Mucosa of descending colon (tissue), 3 donors: ENCODE data around the gene CFLAR. TPM values are rescaled to one million over a fixed set of nuclear protein-coding genes. Genes with fewer than 3 reads are reported as not detected.

Experiments
- ATAC-seq: fragments of 200-7000 bp; cut with Tn5 transposase; one replicate; pipeline ENCODE4 v1.9.1; 2020; ENCODE audit warnings: mild to moderate bottlenecking, moderate library complexity
- DNase-seq, 3 donors: peaks; one replicate each; pipeline ENCODE4 v3.0.0-alpha.2; 2020
- H3K36me3 ChIP-seq: fragments of 200-600 bp; one replicate; pipeline ENCODE4 v1.8.0; 2021; ENCODE audit warnings: low read depth, mild to moderate bottlenecking
- H3K4me1 ChIP-seq: fragments of 200-600 bp; one replicate; pipeline ENCODE4 v1.8.0; 2021; ENCODE audit warnings: low read depth, mild to moderate bottlenecking
- H3K4me3 ChIP-seq: fragments of 200-600 bp; one replicate; pipeline ENCODE4 v1.8.0; 2021; ENCODE audit warnings: mild to moderate bottlenecking
- H3K9me3 ChIP-seq: fragments of 200-600 bp; one replicate; pipeline ENCODE4 v1.8.0; 2021; ENCODE audit warnings: mild to moderate bottlenecking
- intact Hi-C, 2 donors: fragments of 100-400 bp; cut with DNase I in 1 of 2; cut with micrococcal nuclease in 1 of 2; formaldehyde crosslinking; loops; one replicate each; pipeline versions ENCODE4 v1.11.0 to v1.11.1; 2022; cut with DNase I, micrococcal nuclease
- total RNA-seq, 3 donors: library from RNA; stranded (reverse); fragmentation: NEBNext Ultra II Directional in 2 of 3; extraction: Animal tissue kit (Norgen Biotek cat#: 25700) in 2 of 3; gene quantifications; one replicate each; pipeline versions ENCODE4 v1.2.1 to v1.2.4, GENCODE V29; 2021 to 2023
- TF ChIP-seq, protein P1 (sequence below): fragments of 200-600 bp; IDR thresholded peaks from one replicate; pipeline ENCODE4 v1.8.0; 2022; ENCODE audit warnings: antibody characterized with exemption, mild to moderate bottlenecking
- donor health status: DM: no; HTN: no; CAD: no; lungs with moderate emphysema.
- donor health status: DM: no; HTN: no; CAD: no.
- donor health status: DM: no; HTN: yes; CAD: no.

CFLAR gene
- total RNA-seq, 3 donors from 2014 or later = 161 to 171 (median 166) TPM

GRCh38 chr2:201215963-201216362 is 100.0 kb downstream of the CFLAR start:
- TF ChIP-seq, protein P1, sequence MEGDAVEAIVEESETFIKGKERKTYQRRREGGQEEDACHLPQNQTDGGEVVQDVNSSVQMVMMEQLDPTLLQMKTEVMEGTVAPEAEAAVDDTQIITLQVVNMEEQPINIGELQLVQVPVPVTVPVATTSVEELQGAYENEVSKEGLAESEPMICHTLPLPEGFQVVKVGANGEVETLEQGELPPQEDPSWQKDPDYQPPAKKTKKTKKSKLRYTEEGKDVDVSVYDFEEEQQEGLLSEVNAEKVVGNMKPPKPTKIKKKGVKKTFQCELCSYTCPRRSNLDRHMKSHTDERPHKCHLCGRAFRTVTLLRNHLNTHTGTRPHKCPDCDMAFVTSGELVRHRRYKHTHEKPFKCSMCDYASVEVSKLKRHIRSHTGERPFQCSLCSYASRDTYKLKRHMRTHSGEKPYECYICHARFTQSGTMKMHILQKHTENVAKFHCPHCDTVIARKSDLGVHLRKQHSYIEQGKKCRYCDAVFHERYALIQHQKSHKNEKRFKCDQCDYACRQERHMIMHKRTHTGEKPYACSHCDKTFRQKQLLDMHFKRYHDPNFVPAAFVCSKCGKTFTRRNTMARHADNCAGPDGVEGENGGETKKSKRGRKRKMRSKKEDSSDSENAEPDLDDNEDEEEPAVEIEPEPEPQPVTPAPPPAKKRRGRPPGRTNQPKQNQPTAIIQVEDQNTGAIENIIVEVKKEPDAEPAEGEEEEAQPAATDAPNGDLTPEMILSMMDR = no peak
- no peak overlapping the region for H3K4me3 ChIP-seq
- H3K36me3 ChIP-seq = no peaks in the 10 kb centered on the region
- H3K4me1 ChIP-seq = peaks cover 8% of the 10 kb centered on the region
- ATAC-seq = no peak
- no peak for DNase-seq
- intact Hi-C loops = no loop called here
- no peaks in the 10 kb centered on the region for H3K9me3 ChIP-seq

DNA sequence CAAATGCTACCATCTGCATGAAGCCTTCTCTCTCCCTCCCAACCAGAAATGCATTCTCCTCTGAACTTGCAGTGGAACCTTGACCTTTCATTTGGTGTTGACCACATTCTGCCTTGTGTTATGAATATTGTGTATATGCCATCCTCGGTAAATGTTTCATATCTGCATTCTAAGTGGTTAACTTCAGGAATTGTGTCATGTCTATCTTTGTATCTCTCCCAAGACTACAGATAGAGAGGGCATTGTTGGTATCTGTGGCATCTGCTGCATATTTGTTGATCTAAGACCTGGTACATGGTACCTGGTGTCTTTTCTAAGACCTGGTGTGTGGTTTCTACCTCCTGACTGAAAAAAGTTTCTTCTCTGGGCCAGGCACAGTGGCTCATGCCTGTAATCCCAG is 101.0 kb downstream of the CFLAR start:
- no peaks in the 10 kb centered on the region for H3K36me3 ChIP-seq
- TF ChIP-seq, protein P1 = no peak
- DNase-seq (no peak), ATAC-seq (no peak)
- no peak overlapping the region for H3K4me3 ChIP-seq
- peaks cover 9% of the 10 kb centered on the region for H3K4me1 ChIP-seq
- intact Hi-C loops = no loop called here
- H3K9me3 ChIP-seq = no peaks in the 10 kb centered on the region

GRCh38 chr2:201218780-201219179 is 102.8 kb downstream of the CFLAR start:
- peak; percentile 80 for ATAC-seq
- TF ChIP-seq, protein P1 = no peak
- H3K9me3 ChIP-seq = no peaks in the 10 kb centered on the region

DNA sequence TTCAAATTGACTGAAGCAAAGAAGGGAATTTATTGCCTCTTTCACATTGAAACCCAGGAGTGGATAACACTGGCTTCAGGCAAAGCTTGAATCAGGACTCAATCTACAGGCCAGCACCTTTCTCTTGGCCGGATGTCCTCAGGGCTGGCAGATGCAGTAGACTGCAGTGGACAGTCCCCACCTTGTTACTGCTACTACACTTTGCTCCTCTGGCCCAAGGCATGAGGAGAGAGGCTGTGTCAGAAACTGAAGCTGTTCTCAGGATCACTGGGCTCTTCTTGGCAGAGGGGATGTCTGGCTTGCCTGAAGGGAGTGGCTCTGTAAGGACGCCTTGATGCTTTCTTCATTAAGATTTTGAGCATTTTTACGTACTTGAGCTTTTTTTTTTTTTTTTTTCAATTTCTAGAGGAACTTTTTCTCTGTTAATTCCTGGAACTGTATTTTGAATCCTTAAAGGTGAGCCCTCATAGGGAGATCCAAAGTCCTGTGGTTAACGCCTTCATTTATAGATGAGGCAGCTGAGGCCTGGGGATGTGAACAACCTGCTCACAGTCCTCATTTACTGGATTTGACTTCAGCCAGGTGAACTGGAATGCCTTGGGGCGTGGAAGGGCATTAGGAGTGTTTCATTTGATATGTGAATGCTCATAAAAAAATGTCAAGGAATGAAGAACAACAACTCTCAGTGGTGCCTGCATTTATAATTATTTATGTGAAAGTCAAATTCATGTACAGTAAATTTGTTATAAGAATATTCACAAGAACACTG is 103.5 kb downstream of the CFLAR start:
- peaks cover 9% of the 10 kb centered on the region for H3K4me1 ChIP-seq
- TF ChIP-seq, protein P1 = no peak
- DNase-seq (peak in 1 of 3 donors; percentile 73), ATAC-seq (peak; percentile 90)
- H3K36me3 ChIP-seq = no peaks in the 10 kb centered on the region
- no peak overlapping the region for H3K4me3 ChIP-seq
- intact Hi-C loops = no loop called here
- H3K9me3 ChIP-seq = no peaks in the 10 kb centered on the region

More at GRCh38 chr2:201218780-201219179, 102.8 kb downstream of the CFLAR start:
- DNase-seq = peak in 1 of 3 donors; percentile 47
- intact Hi-C loops = no loop called here
- no peaks in the 10 kb centered on the region for H3K36me3 ChIP-seq
- peaks cover 9% of the 10 kb centered on the region for H3K4me1 ChIP-seq
- H3K4me3 ChIP-seq = no peak overlapping the region

GRCh38 chr2:201220102-201220570 is 104.2 kb downstream of the CFLAR start:
- ATAC-seq (peak; percentile 55), DNase-seq (peak in 1 of 3 donors; percentile 63)
- intact Hi-C loops = no loop called here
- no peaks in the 10 kb centered on the region for H3K36me3 ChIP-seq
- H3K9me3 ChIP-seq = no peaks in the 10 kb centered on the region
- TF ChIP-seq, protein P1 = no peak
- H3K4me3 ChIP-seq = no peak overlapping the region
- peaks cover 9% of the 10 kb centered on the region for H3K4me1 ChIP-seq
